Chondrocyte (in vitro differentiated cells): ENCODE data around the gene NYNRIN. TPM values are rescaled to one million over a fixed set of nuclear protein-coding genes. Genes with fewer than 3 reads are reported as not detected.
A peak's percentile ranks its signal among the peaks of the same experiment; 100 is the strongest.

Source experiments
- DNase-seq: peaks from one replicate; pipeline ENCODE4 v3.0.0; 2021; ENCODE audit warnings: mixed read lengths, low spot score
- H3K27ac Mint-ChIP-seq: one replicate; pipeline ENCODE4 v1.8.0; 2021; ENCODE audit warnings: mild to moderate bottlenecking, moderate library complexity, mixed read lengths; ENCODE audit not compliant: unreplicated experiment
- H3K27me3 Mint-ChIP-seq: 2 replicates; pipeline ENCODE4 v1.8.0; 2021; ENCODE audit warnings: low read depth, mixed read lengths
- H3K36me3 Mint-ChIP-seq: 2 replicates; pipeline ENCODE4 v1.8.0; 2021; ENCODE audit warnings: low read depth, mixed read lengths
- H3K4me1 Mint-ChIP-seq: 2 replicates; pipeline ENCODE4 v1.8.0; 2021; ENCODE audit warnings: low read depth, mild to moderate bottlenecking, mixed read lengths
- H3K4me3 Mint-ChIP-seq: one replicate; pipeline ENCODE4 v1.8.0; 2021; ENCODE audit warnings: mild to moderate bottlenecking, moderate library complexity, mixed read lengths; ENCODE audit not compliant: unreplicated experiment
- H3K9me3 Mint-ChIP-seq: 2 replicates; pipeline ENCODE4 v1.8.0; 2021; ENCODE audit warnings: low read depth, mixed read lengths
- total RNA-seq: library from RNA; stranded (reverse); gene quantifications from 3 replicates; pipeline ENCODE4 v1.2.1, GENCODE V29; 2021
- TF ChIP-seq, protein P1 (sequence below): fragments of 200-600 bp; sonication (generic); IDR thresholded peaks from 2 replicates; pipeline ENCODE4 v1.5.0; 2021; ENCODE audit warnings: antibody characterized with exemption, mild to moderate bottlenecking, moderate library complexity

The NYNRIN gene
- total RNA-seq, 1 donor from 2014 or later = 21.0 TPM

GRCh38 chr14:24377126-24377525 lies 21.7 kb upstream of the NYNRIN start:
- Mint-ChIP-seq H3K36me3 (peaks cover 21% of the 10 kb centered on the region), H3K4me1 (peaks cover 9% of the 10 kb centered on the region), H3K27me3 (no peaks in the 10 kb centered on the region), H3K27ac (no peak overlapping the region), H3K4me3 (no peak overlapping the region), H3K9me3 (no peaks in the 10 kb centered on the region)
- DNase-seq = no peak
- TF ChIP-seq, protein P1, sequence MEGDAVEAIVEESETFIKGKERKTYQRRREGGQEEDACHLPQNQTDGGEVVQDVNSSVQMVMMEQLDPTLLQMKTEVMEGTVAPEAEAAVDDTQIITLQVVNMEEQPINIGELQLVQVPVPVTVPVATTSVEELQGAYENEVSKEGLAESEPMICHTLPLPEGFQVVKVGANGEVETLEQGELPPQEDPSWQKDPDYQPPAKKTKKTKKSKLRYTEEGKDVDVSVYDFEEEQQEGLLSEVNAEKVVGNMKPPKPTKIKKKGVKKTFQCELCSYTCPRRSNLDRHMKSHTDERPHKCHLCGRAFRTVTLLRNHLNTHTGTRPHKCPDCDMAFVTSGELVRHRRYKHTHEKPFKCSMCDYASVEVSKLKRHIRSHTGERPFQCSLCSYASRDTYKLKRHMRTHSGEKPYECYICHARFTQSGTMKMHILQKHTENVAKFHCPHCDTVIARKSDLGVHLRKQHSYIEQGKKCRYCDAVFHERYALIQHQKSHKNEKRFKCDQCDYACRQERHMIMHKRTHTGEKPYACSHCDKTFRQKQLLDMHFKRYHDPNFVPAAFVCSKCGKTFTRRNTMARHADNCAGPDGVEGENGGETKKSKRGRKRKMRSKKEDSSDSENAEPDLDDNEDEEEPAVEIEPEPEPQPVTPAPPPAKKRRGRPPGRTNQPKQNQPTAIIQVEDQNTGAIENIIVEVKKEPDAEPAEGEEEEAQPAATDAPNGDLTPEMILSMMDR = no peak

- no peaks in the 10 kb centered on the region for H3K9me3 Mint-ChIP-seq
- TF ChIP-seq, protein P1 = no peak
- H3K27ac Mint-ChIP-seq = peak overlapping the region; percentile 49
Measured at GRCh38 chr14:24377657-24378056, 21.1 kb upstream of the NYNRIN start.

DNA sequence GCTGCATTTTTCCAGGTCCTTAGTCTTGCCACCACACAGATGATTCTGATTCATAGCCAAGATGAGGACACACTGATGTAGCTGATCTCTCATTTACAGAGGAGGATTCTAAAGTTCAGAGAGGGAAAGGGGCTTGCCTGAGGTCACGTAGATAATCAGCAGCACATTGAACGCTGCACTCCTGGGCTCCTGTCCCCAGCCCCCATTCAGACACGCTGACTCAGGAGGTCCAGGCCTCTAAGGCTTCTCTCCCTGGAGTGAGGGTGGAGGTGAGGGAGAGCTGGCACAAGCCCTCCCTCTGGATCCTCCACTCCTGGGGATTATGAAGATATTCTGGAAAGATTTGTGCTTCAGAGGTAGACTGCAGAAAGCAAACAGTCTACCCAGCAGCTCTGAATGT lies 20.5 kb upstream of the NYNRIN start:
- no peak overlapping the region for H3K27ac Mint-ChIP-seq
- peaks cover 17% of the 10 kb centered on the region for H3K36me3 Mint-ChIP-seq

More at GRCh38 chr14:24377657-24378056, 21.1 kb upstream of the NYNRIN start:
- peaks cover 3% of the 10 kb centered on the region for H3K4me1 Mint-ChIP-seq
- peaks cover 18% of the 10 kb centered on the region for H3K36me3 Mint-ChIP-seq
- no peaks in the 10 kb centered on the region for H3K27me3 Mint-ChIP-seq
- no peak overlapping the region for H3K4me3 Mint-ChIP-seq
- DNase-seq = no peak

GRCh38 chr14:24378981-24379906 lies 19.6 kb upstream of the NYNRIN start:
- no peaks in the 10 kb centered on the region for H3K4me1 Mint-ChIP-seq
- no peak overlapping the region for H3K4me3 Mint-ChIP-seq
- H3K27ac Mint-ChIP-seq = no peak overlapping the region
- no peaks in the 10 kb centered on the region for H3K27me3 Mint-ChIP-seq
- no peaks in the 10 kb centered on the region for H3K9me3 Mint-ChIP-seq
- DNase-seq = no peak
- TF ChIP-seq, protein P1 = no peak
- H3K36me3 Mint-ChIP-seq = peaks cover 10% of the 10 kb centered on the region

More for the DNA sequence above, 20.5 kb upstream of the NYNRIN start:
- Mint-ChIP-seq H3K4me1 (no peaks in the 10 kb centered on the region), H3K9me3 (no peaks in the 10 kb centered on the region), H3K4me3 (no peak overlapping the region), H3K27me3 (no peaks in the 10 kb centered on the region)
- TF ChIP-seq, protein P1 = no peak
- DNase-seq = no peak

GRCh38 chr14:24379907-24380730 lies 18.7 kb upstream of the NYNRIN start:
- Mint-ChIP-seq H3K36me3 (peaks cover 6% of the 10 kb centered on the region), H3K27ac (no peak overlapping the region), H3K27me3 (no peaks in the 10 kb centered on the region), H3K9me3 (no peaks in the 10 kb centered on the region), H3K4me3 (no peak overlapping the region), H3K4me1 (no peaks in the 10 kb centered on the region)
- TF ChIP-seq, protein P1 = no peak
- no peak for DNase-seq
